Erythroblast (primary cell): Measurements from ENCODE around the gene TMEM214.

Source experiments
- GATA1 ChIP-seq: IDR thresholded peaks from 2 replicates; pipeline ENCODE4 v1.6.1; 2011; ENCODE audit warnings: low read depth, mild to moderate bottlenecking, control low read depth, low read length, moderate library complexity
- POLR2A ChIP-seq: IDR thresholded peaks from 2 replicates; pipeline ENCODE4 v1.6.1; 2011; ENCODE audit warnings: mild to moderate bottlenecking, low read length

DNA sequence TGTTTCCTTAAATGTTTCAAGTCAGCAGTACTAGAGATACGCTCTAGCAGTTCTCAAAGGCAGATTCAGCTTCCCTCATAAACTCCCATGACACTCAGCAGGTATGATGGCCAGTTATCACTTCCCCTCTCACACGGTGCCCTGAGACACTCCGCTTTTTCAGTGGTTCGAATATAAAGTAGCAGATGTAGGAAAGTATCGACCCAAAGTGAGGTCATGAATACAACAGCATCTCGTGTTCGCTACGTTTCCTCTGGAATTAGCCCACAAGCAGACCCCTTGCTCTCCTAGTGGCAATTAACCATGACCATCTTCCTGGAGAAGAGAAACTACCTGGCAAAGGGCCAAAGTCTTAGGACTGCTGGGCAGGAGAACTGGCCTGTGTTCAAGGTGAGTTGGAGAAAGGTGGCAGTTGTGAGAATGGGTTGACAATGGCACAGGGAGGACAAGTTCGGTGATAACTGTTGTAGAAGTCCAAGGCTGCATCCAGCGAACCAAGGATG is 9.4 kb downstream of the TMEM214 start:
- TF ChIP-seq POLR2A, result no peak
- no peak for TF ChIP-seq GATA1
